ENCODE data around the gene SYT7. TPM values are rescaled to one million over a fixed set of nuclear protein-coding genes. Genes with fewer than 3 reads are reported as not detected.
"Not testable (repeated sequence)": the region's sequence is repeated elsewhere in the genome, so short reads cannot be mapped to it uniquely, and the experiment has no call there.

SYT7 gene
- polyA plus RNA-seq, 1 experiment: 0.45 TPM

GRCh38 chr11:61619471-61620226 lies 38.8 kb upstream of the SYT7 start:
- Histone ChIP-seq H3K27me3 (ENCODE audit: control insufficient read depth, insufficient read depth, low read length) (peaks cover 6% of the 10 kb centered on the region), H3K27ac (ENCODE audit: low read depth, low read length) (no peak overlapping the region), H3K9me3 (ENCODE audit: control insufficient read depth, insufficient read depth, low read length) (no peaks in the 10 kb centered on the region; the same call in 1 of the 2 replicates), H3K4me3 (ENCODE audit: low read depth, low read length) (no peak overlapping the region)
- TF ChIP-seq, protein P1, sequence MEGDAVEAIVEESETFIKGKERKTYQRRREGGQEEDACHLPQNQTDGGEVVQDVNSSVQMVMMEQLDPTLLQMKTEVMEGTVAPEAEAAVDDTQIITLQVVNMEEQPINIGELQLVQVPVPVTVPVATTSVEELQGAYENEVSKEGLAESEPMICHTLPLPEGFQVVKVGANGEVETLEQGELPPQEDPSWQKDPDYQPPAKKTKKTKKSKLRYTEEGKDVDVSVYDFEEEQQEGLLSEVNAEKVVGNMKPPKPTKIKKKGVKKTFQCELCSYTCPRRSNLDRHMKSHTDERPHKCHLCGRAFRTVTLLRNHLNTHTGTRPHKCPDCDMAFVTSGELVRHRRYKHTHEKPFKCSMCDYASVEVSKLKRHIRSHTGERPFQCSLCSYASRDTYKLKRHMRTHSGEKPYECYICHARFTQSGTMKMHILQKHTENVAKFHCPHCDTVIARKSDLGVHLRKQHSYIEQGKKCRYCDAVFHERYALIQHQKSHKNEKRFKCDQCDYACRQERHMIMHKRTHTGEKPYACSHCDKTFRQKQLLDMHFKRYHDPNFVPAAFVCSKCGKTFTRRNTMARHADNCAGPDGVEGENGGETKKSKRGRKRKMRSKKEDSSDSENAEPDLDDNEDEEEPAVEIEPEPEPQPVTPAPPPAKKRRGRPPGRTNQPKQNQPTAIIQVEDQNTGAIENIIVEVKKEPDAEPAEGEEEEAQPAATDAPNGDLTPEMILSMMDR (IDR thresholded peaks at IDR 0.05; ENCODE audit: low read depth, low read length): no peak
- ChIA-PET CTCF (no interaction called here), POLR2A (interaction anchor here (0.5 to 0.8 kb wide), 2 partner anchors 109 to 330 kb away, joined by 3 to 7 read pairs; no protein-coding TSS in a partner anchor)
- no peak for DNase-seq (ENCODE audit: low read depth, low spot score)

DNA sequence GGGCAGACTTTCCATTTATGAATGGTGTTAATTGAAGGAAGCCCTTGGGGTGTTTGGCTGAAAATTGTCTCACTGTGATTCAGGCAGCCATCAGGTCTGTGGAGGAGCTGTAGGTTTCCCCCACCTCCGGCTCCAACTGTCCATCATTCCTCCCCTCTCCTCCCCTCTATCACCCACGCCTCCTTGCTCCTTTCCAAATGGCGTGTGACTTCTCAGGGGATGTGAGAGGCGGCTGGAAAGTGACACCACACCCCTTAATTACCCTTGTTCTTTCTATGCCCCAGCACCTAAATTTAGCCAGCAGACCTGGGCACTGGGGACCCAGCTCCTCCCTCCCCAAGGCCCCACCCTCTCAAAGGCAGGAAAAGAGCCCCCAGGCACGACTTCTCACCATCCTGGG lies 38.1 kb upstream of the SYT7 start:
- TF ChIP-seq, protein P1 (IDR thresholded peaks at IDR 0.05; ENCODE audit: low read depth, low read length): no peak
- H3K4me3 ChIP-seq (ENCODE audit: low read depth, low read length): no peak overlapping the region
- H3K9me3 ChIP-seq (ENCODE audit: control insufficient read depth, insufficient read depth, low read length): no peaks in the 10 kb centered on the region; the same call in 1 of the 2 replicates
- CTCF ChIA-PET: interaction anchor here (0.5 to 0.9 kb wide), 2 partner anchors 9 to 34 kb away, joined by 4 read pairs; no protein-coding TSS in a partner anchor
- POLR2A ChIA-PET: no interaction called here
- no peak overlapping the region for H3K27ac ChIP-seq (ENCODE audit: low read depth, low read length)
- H3K27me3 ChIP-seq (ENCODE audit: control insufficient read depth, insufficient read depth, low read length): peaks cover 6% of the 10 kb centered on the region
- no peak for DNase-seq (ENCODE audit: low read depth, low spot score)

DNA sequence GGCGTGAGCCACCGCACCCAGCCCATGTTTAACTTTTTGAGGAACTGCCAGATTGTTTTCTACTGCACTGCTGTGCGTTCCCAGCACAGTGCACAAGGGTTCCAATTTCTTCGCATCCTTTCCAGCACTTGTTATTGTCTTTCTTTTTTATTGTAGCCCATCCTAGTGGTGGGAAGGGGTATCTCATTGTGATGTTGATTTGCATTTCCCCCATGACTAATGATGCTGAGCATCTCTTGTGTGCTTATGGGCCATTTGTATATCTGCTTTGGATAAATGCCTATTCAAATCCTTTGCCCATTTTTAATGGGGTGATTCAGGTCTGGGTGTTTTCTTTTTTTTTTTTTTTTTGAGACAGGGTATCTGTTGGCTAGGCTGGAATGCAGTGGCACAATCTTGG lies 36.6 kb upstream of the SYT7 start:
- POLR2A ChIA-PET: no interaction called here

GRCh38 chr11:61616434-61616833 lies 35.6 kb upstream of the SYT7 start:
- Histone ChIP-seq H3K9me3 (ENCODE audit: control insufficient read depth, insufficient read depth, low read length) (peaks cover 6% of the 10 kb centered on the region), H3K27ac (ENCODE audit: low read depth, low read length) (no peak overlapping the region), H3K27me3 (ENCODE audit: control insufficient read depth, insufficient read depth, low read length) (peaks cover 6% of the 10 kb centered on the region), H3K4me3 (ENCODE audit: low read depth, low read length) (no peak overlapping the region)
- no peak for DNase-seq (ENCODE audit: low read depth, low spot score)
- CTCF ChIA-PET: interaction anchor here (0.8 kb wide), 1 partner anchor 83 kb away, joined by 3 read pairs; no protein-coding TSS in a partner anchor
- TF ChIP-seq, protein P1 (IDR thresholded peaks at IDR 0.05; ENCODE audit: low read depth, low read length): no peak
- POLR2A ChIA-PET: interaction anchor here (0.9 kb wide), 1 partner anchor 108 kb away, joined by 3 read pairs; the partner anchor contains the start of gene LRRC10B

More for the DNA sequence above, 36.6 kb upstream of the SYT7 start:
- Histone ChIP-seq H3K27ac (ENCODE audit: low read depth, low read length) (no peak overlapping the region), H3K27me3 (ENCODE audit: control insufficient read depth, insufficient read depth, low read length) (peaks cover 4% of the 10 kb centered on the region), H3K9me3 (ENCODE audit: control insufficient read depth, insufficient read depth, low read length) (no peaks in the 10 kb centered on the region; the same call in 1 of the 2 replicates), H3K4me3 (ENCODE audit: low read depth, low read length) (no peak overlapping the region)
- CTCF ChIA-PET: no interaction called here
- TF ChIP-seq, protein P1 (IDR thresholded peaks at IDR 0.05; ENCODE audit: low read depth, low read length): 0 out of 2 replicates have a peak, but pooled peaks have one; percentile 18
- no peak for DNase-seq (ENCODE audit: low read depth, low spot score)

DNA sequence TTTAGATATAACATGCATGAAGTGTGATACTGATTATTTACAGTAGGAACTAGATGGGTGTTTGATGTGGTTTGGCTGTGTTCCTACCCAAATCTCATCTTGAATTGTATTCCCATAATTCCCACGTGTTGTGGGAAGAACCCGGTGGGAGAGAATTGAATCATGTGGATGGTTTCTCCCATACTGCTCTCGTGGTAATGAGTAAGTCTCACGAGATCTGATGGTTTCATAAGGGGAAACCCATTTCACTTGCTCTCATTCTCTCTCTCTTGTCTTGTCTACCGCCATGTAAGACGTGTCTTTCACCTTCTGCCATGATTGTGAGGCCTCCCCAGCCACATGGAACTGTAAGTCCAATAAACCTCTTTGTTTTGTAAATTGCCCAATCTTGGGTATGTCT lies 33.9 kb upstream of the SYT7 start:
- peak; percentile 59 for DNase-seq (ENCODE audit: low read depth, low spot score)
- H3K27me3 ChIP-seq (ENCODE audit: control insufficient read depth, insufficient read depth, low read length): peaks cover 13% of the 10 kb centered on the region
- POLR2A ChIA-PET; H3K9me3 ChIP-seq (ENCODE audit: control insufficient read depth, insufficient read depth, low read length); H3K4me3 ChIP-seq (ENCODE audit: low read depth, low read length); H3K27ac ChIP-seq (ENCODE audit: low read depth, low read length); CTCF ChIA-PET: not testable (repeated sequence)

Measured in AG04450 (cell line).